ENCODE results near the gene MTHFD1L. TPM values are rescaled to one million over a fixed set of nuclear protein-coding genes. Genes with fewer than 3 reads are reported as not detected.

MTHFD1L gene
- total RNA-seq, 4 donors from 2014 or later, result 4.3 to 23.1 (median 4.7) TPM

- DNase-seq, result no peak
- Histone ChIP-seq H3K36me3 (no peaks in the 10 kb centered on the region), H3K27ac (no peak overlapping the region), H3K4me3 (no peak overlapping the region), H3K9me3 (no peaks in the 10 kb centered on the region), H3K27me3 (no peaks in the 10 kb centered on the region), H3K4me1 (peaks cover 0 to 14% (median 0%) of the 10 kb centered on the region in 4 donors)
- TF ChIP-seq POLR2A (IDR thresholded peaks at IDR 0.05), result no peak
- TF ChIP-seq CTCF (IDR thresholded peaks at IDR 0.05), result no peak
Measured at GRCh38 chr6:151002491-151002935, 137.0 kb downstream of the MTHFD1L start.

GRCh38 chr6:151004383-151005024, 139.0 kb downstream of the MTHFD1L start:
- Histone ChIP-seq H3K4me3 (no peak overlapping the region), H3K36me3 (no peaks in the 10 kb centered on the region), H3K27ac (peak overlapping the region in 2 of 4 donors; percentile 31 to 47), H3K4me1 (peaks cover 0 to 14% (median 0%) of the 10 kb centered on the region in 4 donors), H3K9me3 (no peaks in the 10 kb centered on the region), H3K27me3 (no peaks in the 10 kb centered on the region)
- no peak for DNase-seq
- TF ChIP-seq CTCF (IDR thresholded peaks at IDR 0.05) (no peak), POLR2A (IDR thresholded peaks at IDR 0.05) (no peak)

GRCh38 chr6:151005164-151005563, 139.7 kb downstream of the MTHFD1L start:
- Histone ChIP-seq H3K4me1 (peaks cover 0 to 14% (median 0%) of the 10 kb centered on the region in 4 donors), H3K27me3 (no peaks in the 10 kb centered on the region), H3K27ac (peak overlapping the region in 1 of 4 donors; percentile 47), H3K4me3 (no peak overlapping the region), H3K9me3 (no peaks in the 10 kb centered on the region), H3K36me3 (no peaks in the 10 kb centered on the region)
- no peak for DNase-seq
- TF ChIP-seq POLR2A (IDR thresholded peaks at IDR 0.05) (no peak), CTCF (IDR thresholded peaks at IDR 0.05) (no peak)

GRCh38 chr6:151005896-151006632, 140.6 kb downstream of the MTHFD1L start:
- Histone ChIP-seq H3K27ac (no peak overlapping the region), H3K9me3 (no peaks in the 10 kb centered on the region), H3K4me3 (no peak overlapping the region), H3K27me3 (no peaks in the 10 kb centered on the region), H3K36me3 (no peaks in the 10 kb centered on the region), H3K4me1 (peaks cover 0 to 14% (median 0%) of the 10 kb centered on the region in 4 donors)
- DNase-seq, result no peak
- TF ChIP-seq POLR2A (IDR thresholded peaks at IDR 0.05) (no peak), CTCF (IDR thresholded peaks at IDR 0.05) (no peak)

GRCh38 chr6:151007076-151007475, 141.6 kb downstream of the MTHFD1L start:
- H3K27me3 ChIP-seq, result no peaks in the 10 kb centered on the region
- H3K4me3 ChIP-seq, result no peak overlapping the region
- no peaks in the 10 kb centered on the region for H3K36me3 ChIP-seq
- no peak overlapping the region for H3K27ac ChIP-seq
- H3K4me1 ChIP-seq, result peaks cover 0 to 14% (median 0%) of the 10 kb centered on the region in 4 donors
- no peak for TF ChIP-seq POLR2A (IDR thresholded peaks at IDR 0.05)
- TF ChIP-seq CTCF (IDR thresholded peaks at IDR 0.05), result no peak
- no peak for DNase-seq
- H3K9me3 ChIP-seq, result no peaks in the 10 kb centered on the region

Data from Peyer's patch (tissue), 4 donors.